ENCODE measurements around the gene NVL.

DNA sequence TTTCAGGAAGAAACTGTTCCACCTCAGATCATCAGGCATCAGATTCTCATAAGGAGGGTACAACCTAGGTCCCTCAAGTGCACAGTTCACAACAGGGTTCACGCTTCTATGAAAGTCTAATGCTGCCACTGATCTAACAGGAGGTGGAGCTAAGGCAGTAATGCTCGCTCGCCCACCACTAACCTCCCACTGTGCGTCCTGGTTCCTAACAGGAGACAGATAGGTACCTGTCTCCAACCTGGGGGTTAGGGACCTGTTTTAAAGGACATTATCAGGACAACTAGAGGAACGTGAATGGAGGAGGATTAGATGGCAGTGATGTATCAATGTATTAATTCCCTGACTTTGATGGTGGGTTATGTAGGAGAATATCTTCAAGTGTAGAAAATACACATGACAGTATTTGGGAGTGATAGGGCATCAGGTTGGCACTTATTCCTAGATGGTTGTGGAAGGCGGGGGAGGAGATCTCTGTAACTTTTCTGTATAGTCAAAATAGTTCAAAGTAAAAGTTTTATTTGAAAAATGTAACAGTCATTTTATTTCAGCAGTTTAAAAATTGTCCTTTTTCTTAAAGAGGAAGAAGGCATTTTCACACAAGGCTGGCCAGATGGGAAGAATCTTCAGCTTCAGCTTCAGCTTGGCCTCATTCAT lies 103.0 kb downstream of the NVL start:
- TF ChIP-seq CTCF (IDR thresholded peaks at IDR 0.05; ENCODE audit: low read length) (no peak), EZH2phosphoT487 (IDR thresholded peaks at IDR 0.05; ENCODE audit: low read length) (no peak)
